Astrocyte of the hippocampus (primary cell): ENCODE data around the gene SERPINA9.
A peak's percentile ranks its signal among the peaks of the same experiment; 100 is the strongest.
"Not testable (repeated sequence)": the region's sequence is repeated elsewhere in the genome, so short reads cannot be mapped to it uniquely, and the experiment has no call there.

ENCODE experiments used
- DNase-seq: peaks from one replicate; pipeline ENCODE4 v3.0.0; 2011; ENCODE audit warnings: low read depth, low spot score

Gene SERPINA9

DNA sequence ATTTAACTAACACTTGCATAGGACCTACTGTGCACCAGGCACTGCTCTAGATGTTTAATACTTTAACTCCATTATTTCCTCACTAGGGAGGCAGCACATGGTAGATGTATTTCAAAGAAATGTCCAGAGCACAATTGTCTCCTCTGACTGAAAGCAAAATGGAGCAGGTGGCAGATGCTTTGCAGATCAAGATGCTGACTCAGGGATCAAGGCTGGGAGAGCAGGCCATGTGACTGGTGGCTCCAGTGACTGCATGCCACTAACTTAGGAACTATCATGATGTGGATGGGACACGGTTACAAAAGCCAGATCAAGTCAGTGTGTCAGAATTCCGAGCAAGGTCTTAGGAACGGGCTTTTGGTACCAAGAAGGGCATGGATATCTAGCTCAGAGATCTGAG is 51.6 kb downstream of the SERPINA9 start:
- no peak for DNase-seq

DNA sequence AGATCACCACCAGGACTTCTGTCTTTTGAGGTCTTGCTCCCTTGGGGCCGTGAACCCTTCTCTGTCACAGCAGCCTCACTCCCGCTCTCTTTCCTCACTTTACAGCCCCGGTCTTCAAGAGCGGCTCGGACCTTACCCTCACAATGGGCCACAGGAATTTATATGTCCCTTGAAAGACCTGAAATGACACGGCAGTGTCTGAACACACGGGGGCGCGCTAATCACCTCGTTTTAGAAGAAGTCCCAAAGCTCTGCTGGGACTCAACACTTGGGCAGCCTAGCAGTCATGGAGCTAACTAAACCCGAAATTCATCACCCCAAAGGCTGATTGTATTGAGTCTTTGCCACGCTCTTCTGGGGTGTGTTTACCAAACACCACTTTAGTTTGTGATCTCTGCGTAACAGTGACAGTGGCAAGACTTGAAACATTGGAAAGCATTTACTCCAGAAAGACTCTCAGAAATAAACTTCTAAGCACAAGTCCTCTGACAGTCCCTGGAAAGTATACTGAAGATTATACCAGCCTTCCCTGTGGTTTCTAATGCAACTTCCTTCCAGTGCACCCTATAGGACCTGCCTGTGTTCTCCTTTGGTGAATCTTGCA is 52.4 kb downstream of the SERPINA9 start:
- peak; percentile 74 for DNase-seq

DNA sequence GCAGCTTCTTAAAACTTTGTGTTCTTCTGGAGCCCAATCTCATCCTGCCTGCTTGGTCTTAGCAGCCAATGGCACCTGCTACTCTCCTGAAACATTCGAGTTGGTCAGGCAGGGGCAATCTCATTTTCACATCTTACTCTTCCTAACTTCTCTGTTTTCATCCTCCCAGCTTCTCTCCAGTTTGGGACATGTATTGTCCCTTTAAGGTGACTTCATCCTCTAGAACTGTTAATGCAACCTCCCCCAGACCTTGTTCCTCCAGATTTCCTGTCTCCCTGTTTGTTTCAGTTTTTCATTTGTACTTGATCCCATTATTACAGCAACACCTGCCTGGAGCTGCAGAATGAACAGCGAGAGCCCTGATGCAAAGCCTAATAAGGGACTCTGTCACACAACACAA is 54.7 kb downstream of the SERPINA9 start:
- DNase-seq, result no peak

DNA sequence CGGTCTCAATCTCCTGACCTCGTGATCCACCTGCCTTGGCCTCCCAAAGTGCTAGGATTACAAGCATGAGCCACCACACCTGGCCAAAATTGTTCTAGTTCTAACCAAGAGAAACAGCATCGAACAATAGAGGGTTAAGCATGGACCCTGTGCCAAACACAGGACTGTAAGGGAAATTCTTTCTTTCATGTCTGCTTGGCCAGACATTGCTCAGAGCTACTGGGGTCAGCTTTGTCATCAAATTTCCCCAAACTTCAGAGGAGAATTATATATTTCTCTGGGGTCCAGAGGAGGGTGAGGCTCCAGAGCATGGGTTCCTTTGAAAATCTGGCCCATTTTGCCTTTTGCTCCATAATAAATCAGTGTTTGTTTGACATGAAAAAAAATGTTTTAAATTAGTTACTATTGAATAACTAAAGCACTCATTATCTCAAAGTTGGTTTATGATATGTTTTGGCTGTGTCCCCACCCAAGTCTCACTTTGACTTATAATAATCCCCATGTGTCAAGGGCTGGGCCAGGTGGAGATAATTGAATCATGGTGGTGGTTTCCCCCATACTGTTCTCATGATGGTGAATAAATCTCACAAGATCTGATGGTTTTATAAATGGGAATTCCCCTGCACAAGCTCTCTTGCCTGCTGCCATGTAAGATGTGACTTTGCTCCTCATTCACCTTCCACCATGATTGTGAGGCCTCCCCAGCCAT is 58.3 kb downstream of the SERPINA9 start:
- DNase-seq, result not testable (repeated sequence)
